AML-193 (cell line): ENCODE measurements around the gene PCDH17.

Experiments used
- DNase-seq, 2 experiments: peaks; one replicate each; lab custom pipeline; 2025; lab: John Stamatoyannopoulos, UW

Gene PCDH17

GRCh38 chr13:57636816-57637215 lies 5.3 kb downstream of the PCDH17 start:
- no peak for DNase-seq

GRCh38 chr13:57637515-57637914 lies 6.0 kb downstream of the PCDH17 start:
- DNase-seq, result no peak

GRCh38 chr13:57638186-57638890 lies 6.8 kb downstream of the PCDH17 start:
- DNase-seq, result no peak

DNA sequence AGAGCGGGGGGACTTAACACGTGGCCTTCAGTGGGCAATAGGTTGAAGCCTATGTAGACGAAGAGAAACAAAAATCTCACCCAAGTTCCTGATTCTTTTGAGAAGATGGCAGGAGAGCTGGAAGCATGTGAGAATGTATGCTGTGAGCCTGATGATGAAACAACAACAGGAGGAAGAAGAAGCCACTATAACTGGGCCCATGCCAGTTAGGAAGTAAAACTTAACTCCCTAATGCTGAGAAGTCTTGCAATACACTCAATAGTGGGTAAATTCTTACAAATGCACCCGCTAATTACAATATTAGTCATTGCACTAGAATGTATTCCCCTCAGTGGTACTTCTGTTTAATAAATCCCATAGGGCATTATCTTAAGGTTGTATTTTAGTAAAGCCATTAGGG lies 9.1 kb downstream of the PCDH17 start:
- peak; percentile 90 to 96 for DNase-seq

- no peak for DNase-seq
These were observed 9.5 kb downstream of the PCDH17 start for GRCh38 chr13:57641051-57641450.

GRCh38 chr13:57644106-57644505 lies 12.6 kb downstream of the PCDH17 start:
- no peak for DNase-seq

DNA sequence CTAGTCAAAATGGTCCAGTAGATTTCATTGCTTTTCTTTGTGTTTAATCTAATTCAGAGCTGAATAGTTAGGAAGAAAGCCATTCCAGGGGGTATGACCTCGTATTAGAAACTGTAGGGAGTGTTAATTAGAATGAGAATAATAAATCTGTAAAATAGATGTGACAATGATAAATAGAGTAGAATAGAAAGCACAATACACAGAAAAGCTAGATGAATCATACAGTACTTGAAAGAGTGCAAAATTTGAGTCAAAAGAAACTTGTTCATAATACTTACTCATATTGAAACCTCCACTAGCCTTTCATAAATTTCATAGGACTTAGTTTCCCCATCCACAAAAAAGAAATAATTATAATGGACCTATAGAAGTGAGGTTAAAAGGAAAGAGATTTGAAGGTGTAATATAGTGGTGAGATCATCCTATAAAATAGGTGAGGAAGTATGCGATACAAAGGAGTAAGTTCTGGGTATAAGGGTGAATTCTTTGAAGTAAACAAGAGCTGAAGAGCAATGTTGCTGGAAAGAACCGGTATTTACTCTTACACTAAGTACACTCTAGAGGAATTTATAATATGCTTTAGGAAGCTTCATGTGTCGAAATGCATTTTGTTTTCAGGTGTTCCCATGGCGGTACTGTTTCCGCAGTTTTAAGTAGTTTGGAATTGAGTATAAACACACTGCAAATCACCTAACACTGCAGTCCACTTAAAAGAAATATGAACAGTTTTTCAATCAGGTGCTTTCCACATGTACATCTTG lies 21.9 kb downstream of the PCDH17 start:
- no peak for DNase-seq

- no peak for DNase-seq
These were observed 33.9 kb downstream of the PCDH17 start for GRCh38 chr13:57665481-57665880.

- no peak for DNase-seq
These were observed 34.8 kb downstream of the PCDH17 start for GRCh38 chr13:57666131-57666953.

DNA sequence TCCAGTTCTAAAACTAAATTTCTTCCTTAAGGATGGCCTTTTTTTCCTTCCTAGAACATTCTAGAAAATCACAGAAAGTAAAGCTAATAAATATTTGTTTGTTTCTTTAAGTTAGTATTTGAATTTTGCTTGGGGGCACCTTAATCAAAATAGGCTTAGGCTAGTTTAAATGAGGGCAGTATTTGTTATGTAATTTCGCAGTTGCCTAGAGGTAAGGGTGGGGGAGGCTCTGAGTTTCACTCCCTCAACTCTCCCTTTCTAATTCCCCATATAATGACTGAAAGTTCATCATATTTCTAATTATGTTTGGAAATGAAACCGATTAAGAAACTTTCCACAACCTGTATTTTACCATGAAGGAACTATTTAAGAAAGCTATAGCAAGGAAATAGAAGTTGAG lies 40.6 kb downstream of the PCDH17 start:
- no peak for DNase-seq

DNA sequence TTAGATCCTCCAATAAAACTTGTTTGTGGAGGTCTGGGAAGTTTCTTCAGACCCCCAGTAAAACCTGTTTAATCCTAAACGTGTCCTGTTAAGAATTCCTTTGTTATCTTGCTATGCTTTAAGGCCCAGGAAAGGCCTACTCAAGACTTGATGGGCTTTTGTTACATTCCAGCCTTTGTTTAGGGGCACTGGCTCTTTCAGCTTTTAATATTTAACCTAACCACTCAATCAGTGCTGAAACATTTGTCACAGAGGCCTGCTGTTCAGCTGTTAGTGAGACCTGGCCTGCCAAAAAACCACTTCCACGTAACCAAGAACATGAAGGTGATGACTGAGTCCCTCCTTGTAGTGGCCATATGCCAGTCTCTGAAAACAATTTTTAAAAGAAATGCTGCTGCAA lies 41.7 kb downstream of the PCDH17 start:
- no peak for DNase-seq

DNA sequence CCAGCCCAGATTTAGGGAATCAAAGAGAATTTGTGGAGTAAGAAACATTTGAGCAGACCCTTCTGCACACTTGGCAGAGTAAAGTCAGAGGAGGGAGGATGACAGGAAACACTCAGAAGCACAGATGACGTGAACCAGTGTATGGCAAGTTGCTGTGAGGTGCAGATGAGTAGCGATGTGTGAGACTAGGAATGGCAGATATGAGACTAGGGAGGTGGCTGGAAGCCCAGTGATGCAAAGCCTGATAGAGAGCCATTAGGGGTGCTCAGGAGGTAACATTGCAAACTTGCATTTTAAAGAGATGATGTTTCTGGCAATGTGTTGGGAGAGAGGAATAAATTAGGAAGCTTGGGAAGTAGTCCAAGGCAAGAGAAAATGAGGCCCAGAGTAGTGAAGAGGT lies 44.0 kb downstream of the PCDH17 start:
- no peak for DNase-seq

DNA sequence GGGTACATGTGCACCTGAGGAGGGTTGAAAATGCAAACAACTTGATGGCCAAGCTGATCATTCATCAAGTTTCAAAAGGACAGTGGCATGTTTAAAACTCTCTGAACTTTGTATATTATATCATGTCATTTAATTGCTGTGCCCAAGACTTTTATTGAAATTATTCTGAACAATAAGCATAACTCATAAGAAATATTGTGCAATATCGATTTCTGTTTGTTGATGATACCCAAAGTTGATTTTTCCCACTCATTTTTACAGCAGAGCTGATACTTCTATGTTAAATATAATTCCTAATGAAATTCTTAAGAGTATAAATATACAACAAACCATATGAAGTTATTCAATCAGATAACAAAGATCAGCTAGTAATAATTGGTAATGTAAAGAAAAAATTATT lies 49.1 kb downstream of the PCDH17 start:
- DNase-seq, result no peak

GRCh38 chr13:57682128-57682716 lies 50.7 kb downstream of the PCDH17 start:
- no peak for DNase-seq

GRCh38 chr13:57698851-57699250 lies 67.3 kb downstream of the PCDH17 start:
- no peak for DNase-seq

DNA sequence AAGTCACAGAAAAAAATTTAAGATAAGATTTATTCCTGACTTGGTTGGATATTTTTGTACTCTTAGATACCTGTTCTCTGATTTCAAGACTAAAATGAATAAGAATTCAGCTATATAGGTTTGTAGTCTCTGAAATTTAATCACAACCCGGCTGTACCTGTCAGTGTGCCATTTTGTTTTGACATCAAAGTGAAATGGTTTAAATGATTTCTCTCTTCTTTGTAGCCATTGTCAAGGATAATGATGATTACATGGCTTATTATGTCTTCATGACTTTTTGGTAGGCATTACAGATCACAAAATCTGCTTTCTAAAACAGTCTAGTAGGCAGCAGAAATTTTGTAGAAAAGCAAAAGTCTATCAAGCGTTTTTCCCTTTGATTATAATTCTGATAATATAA lies 72.5 kb downstream of the PCDH17 start:
- no peak for DNase-seq

- DNase-seq, result peak in 1 of 2 experiments; percentile 16
These were observed 84.8 kb downstream of the PCDH17 start for GRCh38 chr13:57716295-57716694.

DNA sequence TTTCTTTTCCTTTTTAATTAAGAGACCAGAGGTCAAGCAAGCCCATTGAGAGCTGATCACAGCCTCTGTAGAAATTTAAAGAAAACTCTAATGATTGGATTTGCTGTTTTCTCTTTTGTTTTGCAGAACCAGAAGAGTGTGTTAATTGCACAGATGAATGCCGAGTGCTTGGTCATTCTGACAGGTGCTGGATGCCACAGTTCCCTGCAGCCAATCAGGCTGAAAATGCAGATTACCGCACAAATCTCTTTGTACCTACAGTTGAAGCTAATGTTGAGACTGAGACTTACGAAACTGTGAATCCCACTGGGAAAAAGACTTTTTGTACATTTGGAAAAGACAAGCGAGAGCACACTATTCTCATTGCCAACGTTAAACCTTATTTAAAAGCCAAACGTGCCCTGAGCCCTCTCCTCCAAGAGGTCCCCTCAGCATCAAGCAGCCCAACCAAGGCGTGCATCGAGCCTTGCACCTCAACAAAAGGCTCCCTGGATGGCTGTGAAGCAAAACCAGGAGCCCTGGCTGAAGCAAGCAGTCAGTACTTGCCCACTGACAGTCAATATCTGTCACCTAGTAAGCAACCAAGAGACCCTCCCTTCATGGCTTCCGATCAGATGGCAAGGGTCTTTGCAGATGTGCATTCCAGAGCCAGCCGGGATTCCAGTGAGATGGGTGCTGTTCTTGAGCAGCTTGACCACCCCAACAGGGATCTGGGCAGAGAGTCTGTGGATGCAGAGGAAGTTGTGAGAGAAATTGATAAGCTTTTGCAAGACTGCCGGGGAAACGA lies 93.1 kb downstream of the PCDH17 start:
- DNase-seq, result no peak

GRCh38 chr13:57725480-57725879 lies 93.9 kb downstream of the PCDH17 start:
- DNase-seq, result no peak

DNA sequence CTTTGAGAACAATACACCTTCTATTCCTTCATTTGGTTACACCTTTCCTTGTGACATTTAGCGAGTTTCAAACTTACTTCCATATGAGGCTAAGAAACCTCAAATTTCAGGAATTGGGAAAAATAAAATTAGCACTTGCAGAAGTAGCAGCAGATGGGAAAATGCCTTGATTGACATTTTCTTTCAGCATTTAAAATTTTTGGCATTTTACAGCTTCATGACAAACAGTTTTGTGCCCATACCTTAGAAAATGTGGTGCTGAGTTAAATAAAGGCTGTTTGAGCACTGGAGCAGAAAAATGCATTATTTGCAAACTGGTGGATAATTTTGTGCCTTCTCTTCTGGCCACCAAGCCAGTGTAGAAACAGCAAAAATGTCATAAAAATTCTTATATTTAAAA lies 95.4 kb downstream of the PCDH17 start:
- no peak for DNase-seq

DNA sequence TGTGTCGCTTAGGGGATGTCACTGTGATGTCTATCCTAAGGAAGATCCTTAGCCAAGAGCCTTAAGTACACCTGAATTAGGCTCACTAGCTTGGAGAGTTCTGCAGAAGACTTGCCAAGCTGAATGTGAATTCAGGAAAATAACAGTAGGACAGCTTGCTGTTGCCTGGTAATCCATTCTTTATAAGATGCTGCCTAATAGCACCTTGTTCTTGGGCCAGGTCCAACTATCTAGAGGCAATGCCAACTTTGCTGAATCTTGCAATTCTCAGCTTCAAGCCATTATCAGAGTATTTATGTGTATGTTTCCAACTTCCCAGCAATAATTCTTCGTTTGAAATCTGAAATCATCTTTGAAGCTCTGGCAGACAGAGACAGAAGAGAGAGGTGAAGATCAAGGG lies 102.8 kb downstream of the PCDH17 start:
- no peak for DNase-seq

DNA sequence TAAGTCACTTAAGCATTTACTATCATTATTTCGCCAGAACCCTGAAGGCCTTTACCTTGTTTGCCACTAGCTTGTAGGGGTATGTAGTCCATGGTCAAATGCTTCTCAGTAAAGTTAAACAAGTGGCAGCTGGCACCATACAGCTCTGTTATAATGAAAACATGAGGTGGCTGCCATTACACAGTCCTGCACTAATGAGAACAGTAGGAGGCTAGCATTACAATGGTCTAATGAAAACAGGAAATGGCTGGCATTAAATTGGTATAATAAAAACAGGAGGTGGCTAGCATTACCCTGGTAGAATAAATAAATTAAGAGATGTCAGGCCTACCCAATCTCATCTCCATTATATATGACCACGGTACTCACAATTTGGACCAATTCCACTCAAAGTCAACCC lies 107.5 kb downstream of the PCDH17 start:
- DNase-seq, result no peak
